GM18519 (cell line): ENCODE data around the gene BASP1.
"Not testable (repeated sequence)": the region's sequence is repeated elsewhere in the genome, so short reads cannot be mapped to it uniquely, and the experiment has no call there.

ENCODE experiments used
- ATAC-seq: cut with Tn5 transposase; IDR thresholded peaks from one replicate; pipeline ENCODE4 v1.9.1; 2021; ENCODE audit warnings: mild to moderate bottlenecking, moderate library complexity; ENCODE audit not compliant: unreplicated experiment, low FRiP score

BASP1 gene

DNA sequence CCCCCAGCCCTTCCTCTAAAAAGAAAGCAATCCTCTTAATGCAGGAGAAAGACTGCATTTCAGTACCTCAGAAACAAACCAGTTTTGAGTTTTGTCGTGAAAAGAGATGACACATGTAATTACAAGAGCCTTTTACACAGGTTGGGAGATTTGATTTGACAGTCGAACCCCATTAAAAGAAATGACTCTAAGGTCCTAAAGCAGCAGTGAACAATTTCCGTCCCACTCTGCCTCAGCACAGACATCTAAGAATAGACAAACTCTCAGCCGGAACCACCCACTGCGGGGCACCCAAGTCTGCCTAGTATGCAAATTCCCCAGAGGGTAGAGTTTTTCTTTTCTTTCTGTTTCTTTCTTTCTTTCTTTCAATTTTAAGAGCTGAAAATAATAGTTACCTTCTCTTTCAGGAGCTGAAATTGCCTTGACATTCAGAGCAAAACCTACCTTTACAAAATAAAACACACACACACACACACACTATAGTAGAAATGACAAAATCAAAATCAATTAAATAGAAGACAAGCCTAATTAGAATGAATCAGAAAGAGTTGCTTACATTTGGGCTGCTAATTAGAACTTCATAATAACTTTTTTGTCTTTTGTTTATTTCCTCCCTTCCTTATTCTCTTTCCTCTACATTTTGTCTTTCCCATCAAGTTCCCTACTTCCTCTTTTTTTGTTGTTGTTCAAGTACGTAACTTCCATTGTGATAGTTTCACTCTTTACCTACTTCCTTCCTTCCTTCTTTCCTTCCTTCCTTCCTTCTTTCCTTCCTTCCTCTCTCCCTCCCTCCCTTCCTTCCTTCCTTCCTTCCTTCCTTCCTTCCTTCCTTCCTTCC lies 65.1 kb downstream of the BASP1 start:
- ATAC-seq: peak; percentile 98

DNA sequence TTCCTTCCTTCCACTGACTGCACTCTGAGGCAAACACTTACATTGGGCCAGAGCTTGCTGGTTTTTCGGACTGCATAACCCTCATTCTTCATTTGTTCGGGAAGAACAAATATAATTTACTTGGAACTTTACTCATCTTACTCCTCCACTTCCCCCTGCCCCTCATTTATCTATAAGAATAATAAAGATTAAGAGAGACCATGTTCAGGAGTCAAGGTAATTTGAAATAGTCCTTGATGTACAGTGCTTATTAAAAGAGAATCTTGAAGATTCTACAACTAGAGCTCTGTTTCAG lies 65.6 kb downstream of the BASP1 start:
- no peak for ATAC-seq

DNA sequence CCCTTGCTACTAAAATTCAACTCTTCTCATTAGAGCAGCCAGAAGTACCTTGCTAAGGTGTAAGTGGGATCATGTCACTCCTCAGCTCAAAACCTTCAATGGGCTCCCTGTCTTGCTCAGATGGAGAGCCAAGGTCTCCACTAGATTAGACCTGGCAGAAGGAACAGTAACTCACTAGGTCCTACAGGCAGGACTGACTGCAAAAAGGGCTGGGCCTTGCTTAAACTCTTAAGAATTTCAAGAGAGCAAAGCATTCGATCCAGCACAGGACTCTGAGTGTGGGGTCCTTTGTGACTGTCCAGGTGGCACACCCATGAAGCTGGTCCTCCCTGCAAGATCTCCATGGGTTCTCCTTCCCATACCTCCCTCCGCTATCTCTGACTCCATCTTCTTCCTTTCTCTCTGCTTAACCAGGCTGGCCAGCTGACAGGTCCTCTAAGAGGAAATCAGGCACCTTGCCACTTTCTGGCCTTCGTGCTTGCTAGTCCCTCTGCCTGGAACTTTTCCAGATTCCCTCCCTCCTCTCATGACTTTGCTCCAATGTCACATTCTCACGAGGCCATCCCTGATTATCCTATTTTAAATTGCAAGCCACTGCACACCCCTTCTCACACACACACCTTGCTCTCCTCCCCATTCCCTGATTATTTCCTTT lies 70.2 kb downstream of the BASP1 start:
- ATAC-seq: no peak

DNA sequence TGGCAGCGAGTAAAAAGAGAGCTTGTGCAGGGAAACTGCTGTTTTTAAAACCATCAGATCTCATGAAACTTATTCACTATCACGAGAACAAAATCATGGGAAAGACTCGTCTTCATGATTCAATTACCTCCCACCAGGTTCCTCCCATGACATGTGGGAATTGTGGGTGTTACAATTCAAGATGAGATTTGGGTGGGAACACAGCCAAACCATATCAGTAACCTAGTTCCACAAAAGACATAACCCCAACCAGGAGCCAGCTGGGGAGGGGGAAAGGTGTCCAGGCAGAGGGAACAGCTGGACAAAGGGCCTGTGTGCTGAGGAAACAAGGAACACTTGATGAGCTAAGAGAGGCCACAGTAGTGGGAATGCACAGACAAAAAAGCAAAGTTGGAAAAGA lies 71.1 kb downstream of the BASP1 start:
- no peak for ATAC-seq

DNA sequence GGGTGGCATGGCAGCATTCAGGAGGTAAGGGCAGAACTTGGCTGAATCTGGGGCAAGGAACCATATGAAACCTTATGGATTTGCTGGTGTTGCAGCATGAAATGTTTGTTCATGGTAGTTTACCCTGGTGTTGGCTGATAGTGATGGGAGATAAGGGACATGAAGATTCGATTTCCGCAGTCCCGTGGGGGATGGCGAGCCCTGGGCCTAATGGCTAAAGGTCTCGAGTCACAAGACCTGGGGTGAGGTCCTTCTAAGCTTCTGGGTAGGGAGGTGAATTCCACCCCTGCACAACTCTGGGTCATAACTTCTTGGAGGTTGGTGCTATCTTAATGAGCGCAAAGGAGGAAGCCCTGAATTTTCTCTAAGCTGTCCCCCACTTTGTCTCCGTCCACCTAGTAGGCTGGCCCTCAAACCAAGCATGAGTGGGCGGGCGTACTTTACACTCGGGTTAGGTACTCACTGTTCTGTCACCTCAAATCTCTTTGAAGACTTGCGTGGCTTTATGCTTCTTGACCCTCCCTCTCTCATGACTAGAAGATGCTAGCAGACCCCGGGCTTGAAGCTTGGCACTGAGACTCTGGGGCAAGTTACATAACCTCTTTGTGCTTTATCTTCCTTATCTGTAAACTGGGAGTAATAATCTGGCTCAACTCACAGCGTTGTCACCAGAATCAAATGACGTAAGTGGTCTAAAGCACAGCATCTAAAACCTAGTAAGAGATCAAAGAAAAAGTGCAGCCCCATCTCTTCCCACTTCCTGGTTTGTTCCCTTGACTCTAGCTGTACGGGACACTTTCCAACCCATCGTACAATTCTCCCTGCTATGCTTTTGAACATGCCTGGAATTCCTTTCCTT lies 72.5 kb downstream of the BASP1 start:
- no peak for ATAC-seq

DNA sequence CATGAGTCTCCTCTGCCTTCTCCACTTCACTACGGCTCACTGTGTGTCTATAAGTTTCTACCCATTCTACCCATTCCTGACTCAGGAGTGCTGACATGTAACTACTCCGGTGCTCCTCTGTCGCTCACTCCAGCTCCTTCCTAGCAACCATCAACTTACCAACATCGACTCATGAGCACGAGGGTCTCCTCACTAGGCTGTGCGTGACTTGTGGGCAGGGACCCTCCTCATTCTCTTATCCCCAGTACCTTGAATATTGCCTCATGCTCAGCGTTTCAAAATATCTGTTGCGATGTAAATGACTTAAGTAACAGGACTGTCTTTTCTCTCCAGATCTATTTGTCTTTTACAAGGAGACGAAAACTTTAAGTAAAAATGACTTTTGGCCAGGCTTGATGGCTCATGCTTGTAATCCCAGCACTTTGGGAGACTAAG lies 73.1 kb downstream of the BASP1 start:
- no peak for ATAC-seq

DNA sequence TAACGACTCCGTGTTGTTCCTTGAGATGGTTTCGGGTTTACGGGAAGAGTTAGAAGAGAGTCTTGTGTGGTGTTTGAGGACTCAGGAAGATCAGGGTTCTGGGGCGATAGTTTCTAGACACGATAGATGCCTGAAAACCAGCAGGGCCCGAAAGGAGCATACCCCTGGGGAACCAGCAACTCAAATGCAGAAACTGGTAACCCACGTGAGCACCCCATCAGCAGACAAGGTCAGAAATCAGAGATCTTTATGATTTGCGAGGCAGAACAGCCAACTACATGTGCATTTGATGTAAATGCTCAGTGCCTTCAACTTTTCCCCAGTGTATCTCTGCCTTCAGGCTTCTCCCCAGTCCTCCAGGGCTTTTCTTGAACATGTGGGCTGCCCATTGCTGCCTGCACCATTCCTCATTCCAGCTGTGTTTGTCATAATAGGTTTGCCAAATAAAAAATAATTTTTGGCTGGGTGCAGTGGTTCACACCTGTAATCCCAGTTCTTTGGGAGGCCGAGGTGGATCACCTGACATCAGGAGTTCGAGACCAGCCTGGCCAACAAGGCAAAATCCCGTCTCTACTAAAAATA lies 75.1 kb downstream of the BASP1 start:
- no peak for ATAC-seq

DNA sequence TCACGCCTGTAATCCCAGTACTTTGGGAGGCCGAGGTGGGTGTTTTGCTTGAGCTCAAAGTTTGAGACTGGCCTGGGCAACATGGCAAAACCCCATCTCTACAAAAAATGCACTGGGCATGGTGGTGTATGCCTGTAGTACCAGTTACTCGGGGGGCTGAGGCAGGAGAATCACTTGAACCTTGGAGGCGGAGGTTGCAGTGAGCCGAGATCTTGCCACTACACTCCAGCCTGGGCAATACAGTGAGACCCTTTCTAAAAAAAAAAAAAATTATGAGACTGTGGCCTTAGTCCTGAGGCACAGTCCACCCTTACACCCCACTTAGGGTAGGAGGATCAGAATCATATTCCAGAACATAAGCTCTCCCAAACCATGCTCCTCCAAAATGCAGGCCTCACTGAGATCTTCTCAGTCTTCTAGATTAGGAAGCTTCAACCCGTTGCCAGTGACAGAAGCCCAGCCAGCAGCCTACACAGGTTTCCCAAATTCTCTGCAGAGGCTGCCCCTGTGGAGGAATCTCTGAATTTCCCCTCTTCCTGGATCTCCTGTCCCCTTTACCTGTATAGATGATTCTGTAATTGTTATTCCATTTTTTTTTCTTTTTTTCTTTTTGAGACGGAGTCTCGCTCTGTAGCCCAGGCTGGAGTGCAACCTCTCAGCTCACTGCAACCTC lies 77.3 kb downstream of the BASP1 start:
- no peak for ATAC-seq

DNA sequence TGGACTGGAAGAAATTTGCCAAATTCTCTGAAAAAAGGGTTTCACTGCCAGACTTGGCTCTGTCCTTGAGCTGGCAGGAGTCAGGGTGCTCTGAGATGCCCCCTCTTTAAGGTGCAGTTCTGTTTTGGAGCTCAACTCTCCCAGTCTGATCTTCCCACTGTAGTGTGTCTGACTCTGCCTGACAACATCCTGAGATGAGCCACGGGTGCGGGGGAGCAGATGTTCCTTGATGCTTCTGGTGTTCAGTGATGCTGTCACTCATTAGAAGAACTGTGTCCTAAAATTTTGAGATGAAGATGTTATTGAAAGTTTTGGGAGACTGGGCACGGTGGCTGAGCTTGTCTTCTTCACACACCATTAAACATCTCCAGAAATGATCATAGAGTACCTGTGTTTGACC lies 78.2 kb downstream of the BASP1 start:
- ATAC-seq: no peak

DNA sequence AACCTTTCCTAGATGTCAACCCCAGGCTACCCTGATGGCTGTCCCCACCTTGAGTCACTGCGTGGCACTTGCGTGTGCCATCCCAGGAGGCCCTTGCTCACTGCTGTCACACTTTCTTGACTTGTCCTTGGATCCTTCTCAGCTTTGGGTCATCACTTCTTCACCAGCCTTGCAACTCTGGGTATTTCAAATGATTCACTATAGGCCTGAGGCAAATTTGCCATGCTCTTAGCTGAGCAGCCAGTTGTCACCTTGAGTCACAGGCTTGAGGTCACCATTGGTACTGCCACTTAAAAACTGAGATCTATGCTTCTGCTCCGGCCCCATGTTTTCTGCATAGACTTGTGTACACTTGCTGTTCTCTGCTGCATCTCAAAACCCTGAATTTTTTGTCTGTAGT lies 84.7 kb downstream of the BASP1 start:
- ATAC-seq: no peak

DNA sequence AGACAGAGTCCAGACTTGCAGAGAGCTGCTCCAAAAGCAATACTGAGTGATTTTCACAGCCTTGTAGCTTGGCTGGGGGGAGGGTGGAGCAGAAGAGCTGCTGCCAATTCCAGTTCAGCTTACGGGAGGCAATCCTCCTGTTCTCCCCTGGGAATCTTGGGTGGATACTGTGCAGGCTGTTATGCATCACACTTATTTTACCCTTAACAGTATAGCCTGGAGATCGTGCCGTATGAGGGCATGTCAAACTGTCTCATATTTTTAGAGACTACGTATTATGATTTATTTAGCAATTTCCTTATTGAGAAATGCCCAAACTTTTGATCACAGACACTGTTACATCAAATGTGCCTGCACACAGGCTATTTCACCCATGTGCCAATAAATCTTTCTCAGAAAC lies 85.2 kb downstream of the BASP1 start:
- ATAC-seq: no peak

DNA sequence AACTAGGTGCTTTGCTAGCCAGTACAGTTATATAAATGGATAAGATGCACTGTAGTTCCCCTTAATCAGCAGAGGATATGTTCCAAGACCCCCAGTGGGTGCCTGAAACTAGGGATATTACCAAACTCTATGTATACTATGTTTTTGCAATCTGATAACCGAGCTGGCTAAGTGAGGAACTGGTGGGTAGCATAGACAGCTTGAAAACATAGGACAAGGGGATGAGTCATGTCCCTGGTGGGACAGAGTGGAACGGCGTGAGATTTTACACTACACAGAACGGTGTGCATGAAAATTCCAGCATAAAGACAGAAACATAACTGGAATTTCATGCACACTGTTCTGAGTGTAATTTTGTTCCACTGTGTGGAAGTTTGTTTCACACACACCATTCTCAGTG lies 86.9 kb downstream of the BASP1 start:
- ATAC-seq: no peak

DNA sequence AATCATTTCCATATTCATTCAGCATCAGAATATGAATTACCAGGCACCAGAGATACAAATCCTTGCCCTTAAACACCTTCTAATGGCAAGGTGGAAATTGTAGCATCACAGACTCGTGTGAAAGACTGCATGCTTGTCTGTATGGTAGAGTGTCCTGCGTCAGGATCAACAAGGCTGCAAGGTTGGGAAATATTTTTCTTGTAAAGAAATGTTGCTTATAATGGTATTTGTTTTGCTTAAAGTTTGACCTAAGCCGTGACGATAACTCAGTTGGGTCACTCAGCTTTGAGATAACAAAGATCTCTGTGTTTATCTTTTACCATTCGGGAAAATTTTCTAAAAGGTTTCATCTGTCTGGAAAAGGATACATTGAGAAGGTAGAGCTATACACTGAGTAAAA lies 87.6 kb downstream of the BASP1 start:
- no peak for ATAC-seq

DNA sequence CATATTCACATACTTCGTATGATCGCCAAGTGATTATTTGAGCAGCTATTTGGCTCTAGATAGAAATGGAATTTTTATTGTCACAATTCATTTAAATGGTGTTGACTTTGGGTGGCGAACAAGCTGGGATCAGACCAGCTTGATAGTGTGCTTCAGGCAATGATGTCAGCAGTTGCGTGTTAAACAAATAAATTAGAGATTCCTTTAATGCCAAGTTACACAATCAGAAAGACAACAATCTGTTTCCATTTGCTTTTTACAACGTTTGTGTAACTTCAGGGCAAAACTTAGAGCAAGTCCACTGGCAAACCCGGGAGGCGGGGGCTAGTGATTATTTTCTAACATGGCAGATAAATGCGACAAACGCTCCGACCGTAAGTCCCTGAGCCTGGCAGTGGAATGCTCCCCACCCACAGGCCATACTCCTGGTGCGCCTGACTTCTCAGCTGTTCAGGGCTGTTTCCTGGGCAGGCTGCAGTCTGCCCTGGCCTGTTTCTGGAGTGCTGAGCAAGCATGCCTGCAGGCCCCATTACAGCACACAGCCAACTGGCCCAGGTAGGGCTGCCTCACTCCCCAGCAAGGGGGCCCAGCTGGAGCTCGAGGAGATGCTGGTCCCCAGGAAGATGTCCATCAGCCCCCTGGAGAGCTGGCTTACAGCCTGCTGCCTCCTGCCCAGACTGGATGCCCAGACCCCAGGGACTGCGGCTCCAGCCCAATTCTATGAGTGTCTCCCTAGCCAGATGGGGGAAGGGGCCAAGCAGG lies 88.7 kb downstream of the BASP1 start:
- no peak for ATAC-seq

DNA sequence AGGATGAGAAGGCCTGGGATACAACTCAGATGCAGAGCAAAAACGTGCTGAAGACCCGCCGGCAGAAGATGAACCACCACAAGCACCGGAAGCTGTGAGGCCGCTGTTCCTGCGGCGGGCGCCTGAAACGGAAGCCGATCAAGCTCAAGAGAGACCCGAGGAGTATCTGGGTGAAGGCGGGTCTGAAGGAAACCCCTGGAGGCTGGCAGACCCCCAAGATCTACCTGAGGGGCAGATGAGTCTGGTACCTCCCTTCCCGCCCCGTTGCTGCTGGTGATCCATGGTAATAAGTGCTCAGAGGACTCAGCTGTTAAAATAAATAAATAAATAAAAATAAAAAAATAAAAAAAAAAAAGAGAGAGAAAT lies 89.3 kb downstream of the BASP1 start:
- no peak for ATAC-seq

DNA sequence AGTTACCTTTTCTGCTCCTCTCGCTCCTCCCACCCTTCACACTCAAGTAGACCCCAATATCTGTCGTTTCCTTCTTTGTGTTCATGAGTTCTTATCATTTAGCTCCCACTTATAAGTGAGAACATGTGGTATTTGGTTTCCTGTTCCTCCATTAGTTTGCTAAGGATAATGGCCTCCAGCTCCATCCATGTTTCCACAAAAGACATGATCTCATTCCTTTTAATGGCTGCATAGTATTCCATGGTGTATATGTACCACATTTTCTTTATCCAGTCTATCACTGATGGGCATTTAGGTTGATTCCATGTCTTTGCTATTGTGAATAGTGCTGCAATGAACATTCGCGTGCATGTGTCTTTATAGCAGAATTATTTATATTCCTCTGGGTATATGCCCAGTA lies 90.0 kb downstream of the BASP1 start:
- ATAC-seq: not testable (repeated sequence)

DNA sequence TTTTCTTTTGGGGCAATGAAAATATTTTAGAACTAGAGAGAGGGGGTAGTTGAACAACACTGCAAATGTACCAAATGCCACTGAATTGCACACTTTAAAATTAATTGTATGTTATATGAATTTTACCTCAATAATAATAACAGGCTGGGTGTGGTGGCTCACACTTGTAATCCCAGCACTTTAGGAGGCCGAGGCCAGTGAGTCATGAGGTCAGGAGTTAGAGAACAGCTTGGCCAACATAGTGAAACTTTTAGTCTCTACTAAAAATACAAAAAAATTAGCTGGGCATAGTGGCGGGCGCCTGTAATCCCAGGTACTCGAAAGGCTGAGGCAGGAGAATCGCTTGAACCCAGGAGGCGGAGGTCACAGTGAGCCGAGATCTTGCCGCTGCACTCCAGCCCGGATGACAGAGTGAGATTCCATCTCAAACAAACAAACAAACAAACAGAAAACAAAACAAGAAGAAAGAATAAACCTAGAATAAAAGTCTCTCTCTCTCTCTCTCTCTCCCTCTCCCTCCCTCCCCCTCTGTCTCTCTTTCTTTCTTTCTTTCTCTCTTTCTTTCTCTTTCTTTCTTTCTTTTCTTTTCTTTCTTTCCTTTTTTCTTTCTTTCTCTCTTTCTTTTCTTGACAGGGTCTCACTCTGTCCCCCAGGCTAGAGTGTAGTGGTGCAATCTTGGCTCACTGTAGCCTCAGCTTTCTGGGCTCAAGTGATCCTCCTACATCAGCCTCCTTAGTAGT lies 91.1 kb downstream of the BASP1 start:
- no peak for ATAC-seq

DNA sequence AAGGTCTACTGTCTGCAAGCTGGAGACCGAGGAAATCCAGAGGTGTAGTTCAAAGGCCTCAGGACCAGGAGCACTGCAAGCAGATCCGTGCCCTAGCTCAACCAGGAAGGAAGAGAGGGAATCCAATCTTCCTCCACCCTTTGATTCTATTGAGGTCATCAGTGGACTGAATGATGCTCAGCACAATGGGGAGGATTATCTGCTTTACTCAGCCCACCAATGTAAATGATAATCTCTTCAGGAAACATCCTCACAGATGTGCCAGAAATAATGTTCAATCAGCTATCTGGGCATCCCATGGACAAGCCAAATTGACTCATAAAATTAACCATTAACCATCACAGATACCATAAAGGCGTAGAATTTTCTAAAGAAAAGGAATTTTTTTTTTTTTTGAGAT lies 92.0 kb downstream of the BASP1 start:
- no peak for ATAC-seq

DNA sequence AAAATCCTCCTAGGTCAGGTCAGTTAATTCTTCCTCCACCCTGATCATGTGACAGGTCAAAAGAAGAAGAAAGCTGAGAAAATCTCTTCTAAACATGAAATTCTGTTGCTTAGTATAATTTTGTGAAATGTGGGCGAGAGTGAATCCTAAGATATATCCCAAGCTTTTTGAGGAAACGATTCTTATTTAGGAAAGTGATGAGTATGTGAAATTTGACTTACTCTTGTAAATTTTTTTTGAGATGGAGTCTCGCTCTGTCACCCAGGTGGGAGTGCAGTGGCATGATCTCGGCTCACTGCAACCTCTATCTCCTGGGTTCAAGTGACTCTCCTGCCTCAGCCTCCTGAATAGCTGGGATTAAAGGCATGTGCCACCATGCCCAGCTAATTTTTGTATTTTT lies 93.1 kb downstream of the BASP1 start:
- not testable (repeated sequence) for ATAC-seq
